Lung (tissue), 12 donors: ENCODE data around the gene CCN2. TPM values are rescaled to one million over a fixed set of nuclear protein-coding genes. Genes with fewer than 3 reads are reported as not detected.

Experiments used
- ATAC-seq: fragments of 200-7000 bp; cut with Tn5 transposase; one replicate; pipeline ENCODE4 v1.9.1; 2020; ENCODE audit warnings: moderate number of reproducible peaks; ENCODE audit not compliant: insufficient read depth, low FRiP score
- DNase-seq, 3 donors: peaks; one replicate each; pipeline ENCODE4 v3.0.0-alpha.2; 2013 to 2017
- H3K27ac ChIP-seq, 2 donors: one replicate each; pipeline ENCODE4 v1.5.1; 2013; ENCODE audit warnings: mild to moderate bottlenecking in 2 of 2, moderate library complexity in 2 of 2, control low read depth in 1 of 2, inconsistent platforms in 1 of 2, low read depth in 1 of 2, low read length in 1 of 2
- H3K27me3 ChIP-seq, 3 donors: one replicate each; pipeline ENCODE4 v1.5.1; 2013; ENCODE audit warnings: low read length in 2 of 3; ENCODE audit not compliant: control insufficient read depth in 3 of 3, insufficient read depth in 3 of 3
- H3K36me3 ChIP-seq, 4 donors: one replicate each; pipeline ENCODE4 v1.5.1; 2013; ENCODE audit warnings: low read length in 4 of 4, mild to moderate bottlenecking in 1 of 4, moderate library complexity in 1 of 4; ENCODE audit not compliant: control insufficient read depth in 4 of 4, insufficient read depth in 4 of 4
- H3K4me1 ChIP-seq, 5 donors: one replicate each; pipeline ENCODE4 v1.5.1; 2013; ENCODE audit warnings: low read length in 5 of 5, mild to moderate bottlenecking in 2 of 5, moderate library complexity in 1 of 5; ENCODE audit not compliant: control insufficient read depth in 5 of 5, insufficient read depth in 5 of 5
- H3K4me3 ChIP-seq: one replicate; pipeline ENCODE4 v1.5.1; 2013; ENCODE audit warnings: mild to moderate bottlenecking, control low read depth, moderate library complexity
- H3K9ac ChIP-seq, 2 donors: one replicate each; pipeline ENCODE4 v1.5.1; 2013; ENCODE audit warnings: low read length in 2 of 2, control low read depth in 1 of 2; ENCODE audit not compliant: insufficient read depth in 1 of 2
- H3K9me3 ChIP-seq, 4 donors: one replicate each; pipeline ENCODE4 v1.5.1; 2013; ENCODE audit warnings: low read length in 3 of 4, mild to moderate bottlenecking in 1 of 4, moderate library complexity in 1 of 4; ENCODE audit not compliant: control insufficient read depth in 4 of 4, insufficient read depth in 3 of 4
- WGBS, 2 donors: extraction: QIAGEN DNeasy Blood & Tissue Kit; methylation state at CpG; one replicate each; pipeline ENCODE4 v1.1.7; 2013; 5-methylcytosine and 5-hydroxymethylcytosine counted together
- polyA plus RNA-seq, 2 donors: library from polyadenylated mRNA; stranded (reverse); fragments of 200-250 nt; gene quantifications; one replicate each; pipeline ENCODE4 v1.2.1, GENCODE V29; 2013
- total RNA-seq, 2 donors: library from RNA; depleted of rRNA in 1 of 2; stranded (reverse); fragments of >200 nt in 1 of 2; gene quantifications; one replicate each; pipeline ENCODE4 v1.2.1, GENCODE V29; 2014 to 2021
- TF ChIP-seq, protein P1 (sequence below): IDR thresholded peaks from 2 replicates; pipeline ENCODE4 v1.5.1; 2012; ENCODE audit warnings: mild to moderate bottlenecking; ENCODE audit errors: control extremely low read depth, extremely low read depth
- donor health status: control.
- donor health status: control.
- donor health status: Bipolar disorder and iron deficiency.
- donor health status: healthy.
- donor health status: DM: yes; HTN: yes; CAD: no.

Gene CCN2
- total and polyA plus RNA-seq, 4 donors: 33.9 to 159 (median 114) TPM

DNA sequence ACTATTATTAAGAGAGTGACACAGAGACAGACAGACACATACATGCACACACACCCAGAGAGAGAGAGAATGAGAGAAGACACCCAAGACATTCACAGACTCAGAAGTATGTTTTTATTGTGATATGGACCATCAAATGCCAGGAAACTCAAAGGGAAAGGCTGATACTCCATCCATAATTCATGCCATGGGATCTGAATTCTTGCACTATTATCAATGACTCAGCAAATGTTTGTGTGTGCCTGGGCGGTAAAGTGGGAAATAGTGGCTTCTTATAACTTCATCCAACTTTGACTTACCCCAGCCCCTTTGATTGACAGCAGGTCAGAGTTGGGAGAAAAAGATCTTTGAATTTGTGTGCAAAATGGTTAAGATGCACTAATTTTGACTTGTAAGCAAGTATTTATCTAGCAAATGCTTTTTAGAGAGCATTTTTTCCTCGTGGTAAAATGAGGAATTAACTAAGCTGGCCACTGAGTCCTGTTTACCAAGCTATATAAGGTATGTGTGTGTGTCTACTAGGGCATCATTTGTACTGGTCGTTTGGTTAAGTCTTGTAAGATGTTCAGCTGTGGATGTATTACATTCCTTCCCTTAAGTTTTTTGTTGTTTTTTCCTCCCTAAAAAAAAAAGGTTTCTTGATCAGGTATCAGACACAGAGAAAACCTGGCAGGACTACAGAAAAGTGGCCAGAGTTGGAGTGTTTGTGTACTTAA is 3.0 kb upstream of the CCN2 start:
- no peak overlapping the region for H3K4me3 ChIP-seq
- ATAC-seq (no peak), DNase-seq (no peak)
- no peaks in the 10 kb centered on the region for H3K27me3 ChIP-seq
- H3K9ac ChIP-seq: peak overlapping the region in 1 of 2 donors; percentile 40
- H3K9me3 ChIP-seq: peaks cover 0 to under 1% (median 0%) of the 10 kb centered on the region in 4 donors
- TF ChIP-seq, protein P1, sequence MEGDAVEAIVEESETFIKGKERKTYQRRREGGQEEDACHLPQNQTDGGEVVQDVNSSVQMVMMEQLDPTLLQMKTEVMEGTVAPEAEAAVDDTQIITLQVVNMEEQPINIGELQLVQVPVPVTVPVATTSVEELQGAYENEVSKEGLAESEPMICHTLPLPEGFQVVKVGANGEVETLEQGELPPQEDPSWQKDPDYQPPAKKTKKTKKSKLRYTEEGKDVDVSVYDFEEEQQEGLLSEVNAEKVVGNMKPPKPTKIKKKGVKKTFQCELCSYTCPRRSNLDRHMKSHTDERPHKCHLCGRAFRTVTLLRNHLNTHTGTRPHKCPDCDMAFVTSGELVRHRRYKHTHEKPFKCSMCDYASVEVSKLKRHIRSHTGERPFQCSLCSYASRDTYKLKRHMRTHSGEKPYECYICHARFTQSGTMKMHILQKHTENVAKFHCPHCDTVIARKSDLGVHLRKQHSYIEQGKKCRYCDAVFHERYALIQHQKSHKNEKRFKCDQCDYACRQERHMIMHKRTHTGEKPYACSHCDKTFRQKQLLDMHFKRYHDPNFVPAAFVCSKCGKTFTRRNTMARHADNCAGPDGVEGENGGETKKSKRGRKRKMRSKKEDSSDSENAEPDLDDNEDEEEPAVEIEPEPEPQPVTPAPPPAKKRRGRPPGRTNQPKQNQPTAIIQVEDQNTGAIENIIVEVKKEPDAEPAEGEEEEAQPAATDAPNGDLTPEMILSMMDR: no peak
- H3K4me1 ChIP-seq: peaks cover 3 to 41% (median 14%) of the 10 kb centered on the region in 5 donors
- H3K36me3 ChIP-seq: no peaks in the 10 kb centered on the region
- 14 to 31% methylated on average over 3 of the region's 3 CpGs for WGBS, 2 donors
- H3K27ac ChIP-seq: no peak overlapping the region

DNA sequence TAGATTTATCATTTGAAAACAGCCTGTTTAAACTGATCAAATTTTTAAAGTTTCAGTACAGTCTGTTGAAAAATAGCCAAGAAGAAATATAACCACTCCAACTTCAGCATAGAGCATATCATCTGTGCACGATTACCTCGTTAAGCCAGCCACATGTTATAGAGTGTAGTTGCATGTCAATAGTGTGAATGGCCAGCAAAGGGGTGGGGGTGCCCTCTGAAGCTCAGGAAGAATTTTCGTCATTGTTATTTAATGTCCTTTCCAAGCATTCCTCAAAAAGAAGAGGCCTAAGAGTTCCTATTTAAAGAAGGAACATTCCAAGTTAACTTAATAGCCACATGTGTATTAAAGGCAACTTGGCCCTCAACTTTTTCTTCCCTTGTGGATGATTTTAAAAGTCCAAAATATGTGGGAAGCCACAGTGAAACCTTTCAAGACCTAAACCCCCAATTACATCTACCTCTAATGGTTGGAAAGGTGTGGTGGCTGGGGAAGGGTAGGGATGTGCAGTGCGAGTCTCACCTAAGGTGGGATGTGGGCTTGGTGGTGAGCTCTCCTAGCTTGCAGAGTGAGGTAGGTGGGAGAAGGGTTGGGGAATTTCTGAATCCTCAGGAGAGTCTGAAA is 1.8 kb upstream of the CCN2 start:
- ATAC-seq (no peak), DNase-seq (no peak)
- no peak overlapping the region for H3K9ac ChIP-seq
- TF ChIP-seq, protein P1: no peak
- H3K27me3 ChIP-seq: no peaks in the 10 kb centered on the region
- H3K4me1 ChIP-seq: peaks cover 3 to 47% (median 14%) of the 10 kb centered on the region in 5 donors
- peaks cover 0 to 2% (median 0%) of the 10 kb centered on the region in 4 donors for H3K9me3 ChIP-seq
- H3K4me3 ChIP-seq: no peak overlapping the region
- 88 to 92% methylated on average over 4 of the region's 4 CpGs for WGBS, 2 donors
- no peaks in the 10 kb centered on the region for H3K36me3 ChIP-seq
- no peak overlapping the region for H3K27ac ChIP-seq

DNA sequence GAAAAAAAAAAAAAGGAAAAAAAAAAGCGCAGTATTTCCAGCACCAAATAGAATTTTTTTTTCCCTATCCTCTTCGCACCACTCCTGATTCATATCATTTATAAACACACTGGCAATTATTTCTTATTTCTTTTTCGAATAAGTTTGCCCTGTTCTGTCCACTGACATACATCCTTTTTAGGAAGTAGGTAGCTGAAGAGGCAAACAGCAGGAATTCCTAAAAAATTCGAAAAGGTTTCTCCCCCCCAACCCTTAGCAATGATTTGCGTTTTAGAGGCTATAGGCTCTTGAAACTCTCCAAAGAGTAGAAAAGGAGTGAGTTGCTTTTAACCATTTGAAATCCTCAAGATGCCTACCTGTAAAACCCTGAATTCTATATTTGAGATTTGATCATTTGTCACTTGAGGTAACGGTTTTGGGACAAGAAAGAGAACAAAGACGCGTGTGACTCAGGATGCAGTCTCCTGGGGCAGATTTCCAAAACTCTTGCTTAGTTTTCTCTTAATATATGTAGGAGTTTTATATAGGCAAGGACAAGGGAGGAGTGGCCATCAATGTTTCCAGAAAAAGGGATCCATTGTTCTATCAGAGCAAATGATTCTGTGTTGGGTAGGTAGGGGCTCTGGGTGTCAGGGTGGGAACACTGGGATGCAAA is 531 bp upstream of the CCN2 start:
- no peak for ATAC-seq
- peak overlapping the region in 1 of 2 donors; percentile 63 for H3K9ac ChIP-seq
- no peaks in the 10 kb centered on the region for H3K27me3 ChIP-seq
- H3K4me1 ChIP-seq: peaks cover 3 to 47% (median 14%) of the 10 kb centered on the region in 5 donors
- H3K36me3 ChIP-seq: no peaks in the 10 kb centered on the region
- no peak overlapping the region for H3K27ac ChIP-seq
- TF ChIP-seq, protein P1: no peak
- WGBS, 2 donors: 28 to 46% methylated on average over 8 of the region's 8 CpGs
- H3K9me3 ChIP-seq: peaks cover 0 to 2% (median 0%) of the 10 kb centered on the region in 4 donors
- DNase-seq: no peak
- peak overlapping the region; percentile 43 for H3K4me3 ChIP-seq
